Measurements from ENCODE around the gene ESAM.

- TF ChIP-seq ZNF19 (tag by site-specific recombination; IDR thresholded peaks at IDR 0.05; ENCODE audit: low read depth) (no peak), ZNF350 (tag by site-specific recombination; IDR thresholded peaks at IDR 0.05) (no peak), ZNF362 (tag by site-specific recombination; IDR thresholded peaks at IDR 0.05) (no peak), ZNF114 (tag by site-specific recombination; IDR thresholded peaks at IDR 0.05) (no peak), ELK4 (IDR thresholded peaks at IDR 0.05; ENCODE audit: borderline replicate concordance, low read depth, low read length) (no peak), ZNF292 (tag by site-specific recombination; IDR thresholded peaks at IDR 0.05; ENCODE audit: borderline replicate concordance, low read depth) (no peak), KLF10 (tag by site-specific recombination; IDR thresholded peaks at IDR 0.05) (no peak), SP2 (tag by site-specific recombination; IDR thresholded peaks at IDR 0.05) (no peak), CTCF (tag by site-specific recombination; IDR thresholded peaks at IDR 0.05) (no peak), ZNF302 (tag by site-specific recombination; IDR thresholded peaks at IDR 0.05; ENCODE audit: low read depth) (no peak), TRIM28 (IDR thresholded peaks at IDR 0.05; ENCODE audit: borderline replicate concordance, low read length) (no peak)
These were observed 36.4 kb downstream of the ESAM start for GRCh38 chr11:124725719-124726105.
